ENCODE measurements around the gene DDX28.
A peak's percentile ranks its signal among the peaks of the same experiment; 100 is the strongest.

Gene DDX28

GRCh38 chr16:68022728-68023537 is at the start of gene DDX28, which contains the start of gene DUS2:
DDX28 (minus strand) TSS chr16:68023232; CDS start chr16:68023202, 30 bp downstream.
DUS2 (plus strand) TSS chr16:68023284; CDS start chr16:68038024, 14,740 bp downstream.
- DNase-seq (ENCODE audit: low read depth in 2 of 2): peak; percentile 89 to 91

- no peak for DNase-seq (ENCODE audit: low read depth in 2 of 2)
Observed at GRCh38 chr16:68072038-68072695, 49.1 kb upstream of the DDX28 start.

DNA sequence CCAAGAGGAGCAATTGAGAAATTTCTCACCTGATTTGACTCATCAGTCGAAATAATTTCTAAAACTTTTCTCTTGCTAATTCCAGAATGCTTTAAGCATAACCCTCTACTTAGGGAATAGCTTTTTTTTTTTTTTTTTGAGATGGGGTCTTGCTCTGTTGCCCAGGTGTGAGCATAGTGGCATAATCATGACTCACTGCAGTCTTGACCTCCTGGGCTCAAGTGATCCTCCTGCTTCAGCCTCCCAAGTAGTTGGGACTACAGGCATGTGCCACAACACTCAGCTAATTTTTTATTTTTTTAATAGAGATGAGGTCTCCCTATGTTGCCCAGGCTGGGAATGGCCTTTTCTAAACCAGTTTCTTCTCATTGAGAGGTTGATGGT is 48.5 kb upstream of the DDX28 start:
- no peak for DNase-seq (ENCODE audit: low read depth in 2 of 2)

DNA sequence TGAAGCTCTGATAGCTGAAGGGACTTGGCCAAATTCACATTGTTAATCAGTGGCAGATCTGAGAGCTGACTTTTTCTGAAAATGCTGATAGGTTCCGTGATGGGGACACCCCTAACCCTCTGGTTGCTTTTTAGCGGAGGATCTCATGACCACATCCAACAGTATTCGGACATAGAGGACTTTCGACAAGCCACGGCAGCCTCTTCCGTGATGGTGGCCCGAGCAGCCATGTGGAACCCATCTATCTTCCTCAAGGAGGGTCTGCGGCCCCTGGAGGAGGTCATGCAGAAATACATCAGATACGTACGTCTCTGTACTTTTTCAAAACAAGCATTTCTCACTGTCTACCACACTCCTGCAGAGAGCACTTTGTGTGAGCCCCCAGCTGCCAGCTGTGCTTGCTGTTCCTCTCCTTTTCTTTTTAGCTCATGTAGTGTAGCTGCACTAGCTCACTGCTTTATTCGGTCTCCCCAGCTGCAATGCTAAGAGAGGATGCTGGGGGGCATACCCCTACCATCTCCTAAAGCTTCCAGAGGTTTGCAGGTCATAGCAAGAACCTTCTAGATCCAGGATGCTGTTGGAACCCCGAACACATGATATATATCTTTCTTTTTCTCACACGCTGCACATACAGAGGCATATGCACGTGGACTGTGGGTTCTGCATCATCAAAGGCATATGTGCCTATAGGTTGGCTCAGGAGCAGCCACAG is 47.9 kb upstream of the DDX28 start:
- DNase-seq (ENCODE audit: low read depth in 2 of 2): no peak

DNA sequence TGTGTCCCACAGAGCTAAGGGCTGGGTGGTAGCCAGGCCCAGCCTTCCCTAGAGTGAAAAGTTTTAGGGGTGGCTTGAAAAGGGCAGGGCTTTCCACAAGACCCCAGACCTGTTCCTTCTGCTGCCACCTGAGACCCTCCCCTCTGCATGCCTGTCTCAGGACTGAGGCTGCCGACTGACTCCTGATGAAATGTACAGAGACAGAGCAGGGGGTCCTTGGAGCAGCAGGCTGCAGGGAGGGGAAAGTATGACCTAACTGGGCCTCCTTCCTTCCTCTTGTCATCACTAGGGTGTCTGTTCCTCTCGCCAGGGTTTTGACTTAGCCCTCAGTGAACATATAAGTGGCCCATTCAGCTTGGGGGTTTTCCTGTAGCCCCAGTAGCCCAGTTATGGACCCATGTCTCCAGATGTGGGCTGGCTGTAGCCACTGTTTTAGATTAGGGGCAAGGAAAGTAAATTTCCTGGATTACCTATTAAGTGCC is 47.3 kb upstream of the DDX28 start:
- no peak for DNase-seq (ENCODE audit: low read depth in 2 of 2)

GRCh38 chr16:68069511-68070248 is 46.6 kb upstream of the DDX28 start:
- no peak for DNase-seq (ENCODE audit: low read depth in 2 of 2)

DNA sequence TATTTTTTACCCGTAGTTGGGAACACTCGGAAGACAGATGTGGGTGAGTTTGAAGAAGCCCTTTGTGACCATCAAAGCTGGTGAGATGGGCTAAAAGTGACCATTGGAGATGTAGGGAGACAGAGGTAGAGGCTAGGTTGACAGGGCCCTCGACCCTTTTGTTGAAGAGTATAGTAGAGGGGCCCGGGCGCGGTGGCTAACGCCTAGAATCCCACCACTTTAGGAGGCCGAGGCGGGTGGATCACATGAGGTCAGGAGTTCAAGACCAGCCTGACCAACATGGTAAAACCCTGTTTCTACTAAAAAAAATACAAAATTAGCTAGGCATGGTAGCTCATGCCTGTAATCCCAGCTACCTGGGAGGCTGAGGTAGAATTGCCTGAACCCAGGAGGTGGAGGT is 45.9 kb upstream of the DDX28 start:
- no peak for DNase-seq (ENCODE audit: low read depth in 2 of 2)

DNA sequence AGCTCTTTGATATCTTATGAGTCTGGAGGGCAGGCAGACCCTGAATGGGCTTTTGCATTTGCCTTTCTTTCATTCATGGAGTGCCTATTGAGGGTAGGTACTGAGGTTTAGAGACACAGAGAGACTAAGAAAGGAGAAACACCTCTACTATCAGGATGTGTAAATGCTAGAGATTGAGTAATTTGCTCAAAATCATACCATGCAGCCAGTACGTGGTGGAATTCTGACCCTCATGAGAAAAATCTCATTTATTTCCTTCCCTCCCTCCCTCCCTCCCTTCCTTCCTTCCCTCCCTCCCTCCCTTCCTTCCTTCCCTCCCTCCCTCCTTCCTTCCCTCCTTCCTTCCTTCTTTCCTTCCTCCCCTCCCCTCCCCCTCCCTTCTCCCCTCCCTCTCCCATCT is 43.7 kb upstream of the DDX28 start:
- DNase-seq (ENCODE audit: low read depth in 2 of 2): no peak

DNA sequence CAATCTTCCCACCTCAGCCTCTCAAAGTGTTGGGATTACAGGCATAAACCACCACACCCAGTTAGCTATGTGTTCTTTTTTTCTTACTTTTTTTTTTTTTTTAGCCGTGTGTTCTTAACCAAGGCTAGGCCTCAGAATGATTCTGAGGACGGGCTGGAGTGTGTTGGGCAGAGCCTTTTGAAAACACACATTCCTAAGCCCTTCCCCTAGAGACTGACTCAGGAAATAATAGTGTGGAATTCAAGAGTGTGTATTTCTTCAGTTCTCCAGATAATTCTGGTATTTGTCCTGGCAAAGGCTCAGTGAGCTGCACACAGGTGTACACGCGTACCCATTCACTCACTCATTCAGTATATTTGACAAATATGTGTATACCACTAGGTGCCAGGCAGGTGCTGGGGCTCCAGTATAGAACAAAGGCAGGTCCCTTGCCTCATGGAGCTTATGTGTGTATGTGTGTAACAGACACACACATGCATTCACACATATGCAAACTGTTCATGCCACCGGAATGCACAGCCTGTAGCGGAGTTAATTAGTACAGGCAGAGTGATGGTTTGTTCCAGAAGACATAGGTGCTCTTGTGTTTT is 42.8 kb upstream of the DDX28 start:
- no peak for DNase-seq (ENCODE audit: low read depth in 2 of 2)

DNA sequence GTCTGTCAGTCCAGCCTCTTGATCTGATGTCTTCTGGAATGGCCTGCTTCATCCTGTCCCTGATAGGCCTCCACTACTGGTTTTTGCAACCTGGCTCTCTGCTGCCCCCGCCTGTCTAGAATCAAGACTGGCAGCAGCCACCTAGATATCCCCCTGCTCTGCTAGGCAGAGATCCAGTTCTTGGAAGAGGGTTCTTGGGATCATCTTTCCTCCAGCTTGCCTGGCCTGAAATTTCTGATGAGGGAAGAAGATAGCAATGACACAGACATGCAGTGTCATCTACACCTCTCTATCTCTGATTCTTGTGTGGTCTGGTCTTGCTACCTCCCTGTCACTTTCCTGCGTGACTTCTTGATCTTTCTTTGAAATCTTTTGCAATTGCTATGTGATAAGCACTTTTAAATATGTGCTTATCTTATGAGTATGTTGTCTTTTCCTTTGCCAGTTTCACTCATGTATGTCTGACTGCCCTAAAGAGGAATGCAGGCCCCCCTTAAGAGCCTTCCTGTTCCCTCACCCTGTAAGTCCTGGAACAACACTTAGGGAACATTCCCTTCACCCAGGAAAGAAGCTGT is 41.8 kb upstream of the DDX28 start:
- peak; percentile 47 to 54 for DNase-seq (ENCODE audit: low read depth in 2 of 2)

- DNase-seq (ENCODE audit: low read depth in 2 of 2): no peak
Observed at GRCh38 chr16:68062910-68063393, 39.9 kb upstream of the DDX28 start.

DNA sequence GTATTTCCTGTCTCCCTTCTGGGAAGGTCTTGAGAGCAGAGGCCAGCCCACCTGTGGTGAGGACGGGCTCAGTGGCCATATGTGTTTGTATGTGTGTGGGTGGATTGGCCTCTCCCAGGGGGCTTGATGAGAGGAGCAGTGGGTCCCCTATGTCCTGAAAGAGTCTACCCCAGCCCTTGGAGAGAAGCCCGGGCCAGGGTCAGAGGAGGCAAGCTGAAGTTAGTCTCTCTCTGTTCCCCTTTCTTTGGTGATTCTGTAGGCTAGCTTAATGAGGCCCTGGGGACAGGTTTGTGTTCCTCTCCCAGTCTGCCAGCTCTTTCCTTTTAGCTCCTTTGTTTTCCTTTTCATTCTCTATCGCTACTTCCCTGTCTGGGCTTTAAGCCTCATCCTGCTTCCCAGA is 38.4 kb upstream of the DDX28 start:
- no peak for DNase-seq (ENCODE audit: low read depth in 2 of 2)

GRCh38 chr16:68059804-68060203 is 36.8 kb upstream of the DDX28 start:
- DNase-seq (ENCODE audit: low read depth in 2 of 2): no peak

- no peak for DNase-seq (ENCODE audit: low read depth in 2 of 2)
Observed at GRCh38 chr16:68055395-68055794, 32.4 kb upstream of the DDX28 start.

GRCh38 chr16:68049449-68049848 is 26.4 kb upstream of the DDX28 start:
- DNase-seq (ENCODE audit: low read depth in 2 of 2): no peak

- DNase-seq (ENCODE audit: low read depth in 2 of 2): no peak
Observed at GRCh38 chr16:68047987-68048386, 25.0 kb upstream of the DDX28 start.

DNA sequence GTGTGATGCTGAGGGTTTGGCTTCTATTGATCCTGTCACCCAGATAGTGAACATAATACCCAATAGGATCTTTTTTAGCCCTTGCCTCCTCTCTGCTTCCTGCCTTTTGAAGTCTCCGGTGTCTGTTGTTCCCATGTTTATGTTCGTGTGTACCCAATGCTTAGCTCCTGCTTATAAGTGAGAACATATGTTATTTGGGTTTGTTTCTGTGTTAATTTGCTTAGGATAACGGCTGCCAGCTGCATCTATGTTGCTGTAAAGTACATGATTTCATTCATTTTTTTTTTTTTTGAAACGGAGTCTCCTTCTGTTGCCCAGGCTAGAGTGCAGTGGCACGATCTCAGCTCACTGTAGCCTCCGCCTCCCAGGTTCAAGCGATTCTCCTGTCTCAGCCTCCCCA is 23.1 kb upstream of the DDX28 start:
- DNase-seq (ENCODE audit: low read depth in 2 of 2): no peak

DNA sequence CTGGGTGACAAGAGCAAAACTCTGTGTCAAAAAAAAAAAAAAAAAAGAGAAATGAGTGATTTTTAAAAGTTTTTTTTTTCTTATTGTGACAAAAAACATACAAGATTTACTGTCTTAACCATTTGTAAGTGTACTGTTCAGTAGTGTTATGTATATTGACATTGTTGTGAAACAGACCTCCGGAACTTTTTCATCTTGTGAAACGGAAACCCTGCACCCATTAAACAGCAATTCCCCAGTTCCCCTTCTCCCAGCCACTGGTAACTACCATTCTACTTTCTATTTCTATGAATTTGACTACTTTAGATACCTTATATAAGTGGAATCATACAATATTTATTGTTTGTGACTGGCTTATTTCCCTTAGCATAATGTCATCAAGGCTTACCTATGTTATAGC is 18.8 kb upstream of the DDX28 start:
- no peak for DNase-seq (ENCODE audit: low read depth in 2 of 2)

DNA sequence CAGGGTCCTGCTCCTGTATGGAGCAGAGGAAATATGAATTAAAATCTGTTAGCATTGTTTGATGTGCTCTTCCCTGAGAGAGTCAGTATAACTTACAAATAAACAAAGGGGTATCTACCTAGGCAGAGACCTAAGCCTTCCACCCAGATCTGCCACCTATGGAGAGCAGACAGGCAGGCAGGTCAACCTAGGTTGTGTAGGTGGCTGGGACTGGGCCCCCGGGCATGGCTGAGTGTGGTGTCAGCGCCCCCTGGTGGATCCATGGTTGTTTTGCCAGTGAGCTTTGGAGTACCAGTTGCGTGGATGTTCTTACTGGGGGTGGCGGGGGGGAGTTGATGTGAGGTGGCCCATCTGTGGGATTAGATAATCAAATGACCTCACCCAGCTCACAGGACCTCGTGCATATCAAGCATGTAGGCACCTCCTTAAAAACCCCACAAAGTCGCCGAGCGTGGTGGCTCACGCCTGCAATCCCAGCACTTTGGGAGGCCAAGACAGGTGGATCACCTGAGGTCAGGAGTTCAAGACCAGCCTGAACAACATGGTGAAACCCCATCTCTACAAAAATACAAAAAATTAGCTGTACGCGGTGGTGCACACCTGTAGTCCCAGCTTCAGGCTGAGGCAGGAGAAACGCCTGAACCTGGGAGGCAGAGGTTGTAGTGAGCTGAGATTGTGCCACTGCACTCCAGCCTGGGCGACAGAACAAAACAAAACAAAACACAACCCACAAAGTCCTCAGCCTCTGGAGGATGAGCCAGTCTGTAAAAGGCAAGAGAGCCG is 17.7 kb upstream of the DDX28 start:
- DNase-seq (ENCODE audit: low read depth in 2 of 2): peak; percentile 74 to 83
